H9 (cell line): ENCODE measurements around the gene DDX6. TPM values are rescaled to one million over a fixed set of nuclear protein-coding genes. Genes with fewer than 3 reads are reported as not detected.
A peak's percentile ranks its signal among the peaks of the same experiment; 100 is the strongest.

Source experiments
- DNase-seq: peaks from one replicate; pipeline ENCODE4 v3.0.0-alpha.2; 2017
- H2AFZ ChIP-seq: one replicate; pipeline ENCODE4 v1.6.1; 2013; ENCODE audit warnings: mild to moderate bottlenecking, low read length, control low read depth, moderate library complexity
- H2AK5ac ChIP-seq: 2 replicates; pipeline ENCODE4 v1.6.1; 2013; ENCODE audit warnings: low read length, control low read depth, mixed read lengths; ENCODE audit not compliant: insufficient read length
- H2BK120ac ChIP-seq: one replicate; pipeline ENCODE4 v1.6.1; 2013; ENCODE audit warnings: low read depth, mild to moderate bottlenecking, low read length, control low read depth, inconsistent platforms; ENCODE audit not compliant: poor library complexity, severe bottlenecking
- H2BK12ac ChIP-seq: 2 replicates; pipeline ENCODE4 v1.6.1; 2013; ENCODE audit warnings: low read length, control low read depth, mixed read lengths, low read depth; ENCODE audit not compliant: insufficient read length
- H2BK15ac ChIP-seq: 2 replicates; pipeline ENCODE4 v1.6.1; 2013; ENCODE audit warnings: low read depth, low read length, control low read depth
- H2BK20ac ChIP-seq: one replicate; pipeline ENCODE4 v1.6.1; 2013; ENCODE audit warnings: low read depth, mild to moderate bottlenecking, low read length, control low read depth, inconsistent platforms; ENCODE audit not compliant: poor library complexity, severe bottlenecking
- H2BK5ac ChIP-seq: 2 replicates; pipeline ENCODE4 v1.6.1; 2013; ENCODE audit warnings: low read length, control low read depth, mixed read lengths; ENCODE audit not compliant: insufficient read length
- H3K14ac ChIP-seq: 2 replicates; pipeline ENCODE4 v1.6.1; 2013; ENCODE audit warnings: low read length, control low read depth; ENCODE audit not compliant: insufficient read depth
- H3K18ac ChIP-seq: 2 replicates; pipeline ENCODE4 v1.6.1; 2013; ENCODE audit warnings: low read depth, mild to moderate bottlenecking, mixed read lengths, low read length, control low read depth; ENCODE audit not compliant: insufficient read length
- H3K23ac ChIP-seq: 2 replicates; pipeline ENCODE4 v1.6.1; 2013; ENCODE audit warnings: low read length, control low read depth, mixed read lengths, low read depth; ENCODE audit not compliant: insufficient read length
- H3K23me2 ChIP-seq: 2 replicates; pipeline ENCODE4 v1.6.1; 2013; ENCODE audit warnings: low read depth, mild to moderate bottlenecking, mixed read lengths, low read length, control low read depth; ENCODE audit not compliant: insufficient read length, poor library complexity, severe bottlenecking
- H3K27ac ChIP-seq: 2 replicates; pipeline ENCODE4 v1.5.1; 2013; ENCODE audit warnings: low read length, control low read depth, mixed read lengths, low read depth; ENCODE audit not compliant: insufficient read length
- H3K27me3 ChIP-seq: 2 replicates; pipeline ENCODE4 v1.6.1; 2013; ENCODE audit warnings: low read length, control low read depth, inconsistent platforms; ENCODE audit not compliant: insufficient read depth
- H3K4ac ChIP-seq: 2 replicates; pipeline ENCODE4 v1.6.1; 2013; ENCODE audit warnings: low read depth, mild to moderate bottlenecking, control low read depth, inconsistent platforms, low read length, moderate library complexity
- H3K4me1 ChIP-seq: 2 replicates; pipeline ENCODE4 v1.6.1; 2013; ENCODE audit warnings: low read length, control low read depth, inconsistent platforms; ENCODE audit not compliant: insufficient read depth
- H3K4me2 ChIP-seq: 2 replicates; pipeline ENCODE4 v1.6.1; 2013; ENCODE audit warnings: low read length, control low read depth, mixed read lengths; ENCODE audit not compliant: insufficient read length, insufficient read depth
- H3K56ac ChIP-seq: 2 replicates; pipeline ENCODE4 v1.6.1; 2013; ENCODE audit warnings: low read depth, mild to moderate bottlenecking, mixed read lengths, low read length, control low read depth; ENCODE audit not compliant: insufficient read length
- H3K79me1 ChIP-seq: 2 replicates; pipeline ENCODE4 v1.6.1; 2013; ENCODE audit warnings: low read depth, mild to moderate bottlenecking, moderate library complexity, low read length, control low read depth, inconsistent platforms; ENCODE audit not compliant: insufficient read depth, poor library complexity, severe bottlenecking
- H3K79me2 ChIP-seq: 2 replicates; pipeline ENCODE4 v1.6.1; 2013; ENCODE audit warnings: low read length, control low read depth, inconsistent platforms; ENCODE audit not compliant: insufficient read depth
- H3K9ac ChIP-seq: 2 replicates; pipeline ENCODE4 v1.6.1; 2013; ENCODE audit warnings: low read length, control low read depth, mixed read lengths; ENCODE audit not compliant: insufficient read length; ENCODE audit errors: extremely low read depth
- H3K9me3 ChIP-seq: one replicate; pipeline ENCODE4 v1.6.1; 2013; ENCODE audit warnings: low read depth, low read length, inconsistent platforms; ENCODE audit not compliant: control insufficient read depth
- H3T11ph ChIP-seq: one replicate; pipeline ENCODE4 v1.6.1; 2013; ENCODE audit warnings: mild to moderate bottlenecking, low read length, control low read depth, inconsistent platforms
- H4K20me1 ChIP-seq: one replicate; pipeline ENCODE4 v1.6.1; 2013; ENCODE audit not compliant: control insufficient read depth, insufficient read length, insufficient read depth
- H4K5ac ChIP-seq: 2 replicates; pipeline ENCODE4 v1.6.1; 2013; ENCODE audit warnings: low read depth, mild to moderate bottlenecking, mixed read lengths, low read length, control low read depth; ENCODE audit not compliant: insufficient read length
- H4K8ac ChIP-seq: replicated peaks from 2 replicates; pipeline ENCODE4 v1.6.1; 2013; ENCODE audit warnings: low read length, control low read depth, mixed read lengths, low read depth; ENCODE audit not compliant: insufficient read length
- H4K91ac ChIP-seq: 2 replicates; pipeline ENCODE4 v1.6.1; 2013; ENCODE audit warnings: low read depth, mild to moderate bottlenecking, moderate library complexity, mixed read lengths, low read length, control low read depth; ENCODE audit not compliant: insufficient read length
- H3K27ac Mint-ChIP-seq, 3 experiments: 2 replicates in 2 of 3; 3 replicates in 1 of 3; pipeline ENCODE4 v1.8.0; 2020 to 2021; ENCODE audit warnings: mixed read lengths in 3 of 3, mild to moderate bottlenecking in 1 of 3, moderate library complexity in 1 of 3
- H3K27me3 Mint-ChIP-seq: 2 replicates; pipeline ENCODE4 v1.8.0; 2021; ENCODE audit warnings: low read depth, mild to moderate bottlenecking, moderate library complexity, mixed read lengths
- H3K36me3 Mint-ChIP-seq, 3 experiments: 2 replicates in 2 of 3; 3 replicates in 1 of 3; pipeline ENCODE4 v1.8.0; 2020 to 2021; ENCODE audit warnings: low read depth in 3 of 3, mixed read lengths in 3 of 3; ENCODE audit not compliant: insufficient read depth in 1 of 3
- H3K4me1 Mint-ChIP-seq, 2 experiments: 2 replicates each; pipeline ENCODE4 v1.8.0; 2020; ENCODE audit warnings: mixed read lengths in 2 of 2
- H3K4me3 Mint-ChIP-seq, 2 experiments: 2 replicates in 1 of 2; 3 replicates in 1 of 2; pipeline ENCODE4 v1.8.0; 2020 to 2021; ENCODE audit warnings: mild to moderate bottlenecking in 2 of 2, mixed read lengths in 2 of 2, moderate library complexity in 1 of 2
- H3K9me3 Mint-ChIP-seq, 2 experiments: 2 replicates in 1 of 2; 3 replicates in 1 of 2; pipeline ENCODE4 v1.8.0; 2020; ENCODE audit warnings: mild to moderate bottlenecking in 2 of 2, mixed read lengths in 2 of 2, moderate library complexity in 1 of 2
- CTCF ChIP-seq: fragments of 200-600 bp; sonication (generic); conservative IDR thresholded peaks from 3 replicates; pipeline ENCODE4 v1.8.0; 2021; ENCODE audit warnings: antibody characterized with exemption, mild to moderate bottlenecking
- WGBS: extraction: QIAGEN DNeasy Blood & Tissue Kit; methylation state at CpG from one replicate; pipeline ENCODE4 v1.1.7; 2013; ENCODE audit warnings: missing lambda C conversion rate, low lambda C conversion rate, mixed read lengths; ENCODE audit not compliant: insufficient read length; ENCODE audit errors: extremely low coverage; 5-methylcytosine and 5-hydroxymethylcytosine counted together
- total RNA-seq: library from RNA; stranded (reverse); gene quantifications from 2 replicates; pipeline ENCODE4 v1.2.1, GENCODE V29; 2021

Gene DDX6
- total RNA-seq, 1 experiment from 2014 or later: 221 TPM

- no peaks in the 10 kb centered on the region for H3K4me1 Mint-ChIP-seq
- TF ChIP-seq CTCF: no peak
- H3K79me1 ChIP-seq: no peaks in the 10 kb centered on the region
- no peak overlapping the region for H4K5ac ChIP-seq
- no peak for DNase-seq
- no peak overlapping the region for H3K56ac ChIP-seq
- H3K14ac ChIP-seq: no peak overlapping the region
- no peaks in the 10 kb centered on the region for H3K4me1 ChIP-seq
- no peaks in the 10 kb centered on the region for H3K79me2 ChIP-seq
- no peak overlapping the region for H4K8ac ChIP-seq
- H3K27me3 ChIP-seq: no peaks in the 10 kb centered on the region
- no peak overlapping the region for H3K4me2 ChIP-seq
- H3K27me3 Mint-ChIP-seq: no peaks in the 10 kb centered on the region
- H3K23ac ChIP-seq: no peak overlapping the region
- no peak overlapping the region for H2BK120ac ChIP-seq
- H2AFZ ChIP-seq: no peak overlapping the region
- H2AK5ac ChIP-seq: no peak overlapping the region
- H3K27ac Mint-ChIP-seq: peak overlapping the region in 2 of 3 experiments; percentile 42 to 95; a peak in 3 of 7 replicates
- H3K9me3 ChIP-seq: no peaks in the 10 kb centered on the region
- H3K4ac ChIP-seq: no peak overlapping the region
- H3K4me3 Mint-ChIP-seq: no peak overlapping the region
- H3K9ac ChIP-seq: no peak overlapping the region
- H2BK5ac ChIP-seq: no peak overlapping the region
- H4K91ac ChIP-seq: no peak overlapping the region
- no peaks in the 10 kb centered on the region for H4K20me1 ChIP-seq
- no peak overlapping the region for H2BK12ac ChIP-seq
- H3K18ac ChIP-seq: no peak overlapping the region
- H3K9me3 Mint-ChIP-seq: no peaks in the 10 kb centered on the region
- no peak overlapping the region for H3K27ac ChIP-seq
- peaks cover 58 to 94% (median 89%) of the 10 kb centered on the region in 3 experiments; a peak in 6 of 7 replicates for H3K36me3 Mint-ChIP-seq
- H3K23me2 ChIP-seq: no peaks in the 10 kb centered on the region
- no peak overlapping the region for H3T11ph ChIP-seq
- no peak overlapping the region for H2BK20ac ChIP-seq
- WGBS: no CpG with 5 or more reads among the region's 4 CpGs
- no peak overlapping the region for H2BK15ac ChIP-seq
Measured at GRCh38 chr11:118757876-118758399, 33.0 kb downstream of the DDX6 start.
